DMS153 treated with DMSO at 0.1 percent for 48 hours (cell line): ENCODE data around the gene BEST2.
A peak's percentile ranks its signal among the peaks of the same experiment; 100 is the strongest.

Experiments used
- DNase-seq: peaks from one replicate; lab custom pipeline; 2025; ENCODE audit not compliant: unreplicated experiment; lab: John Stamatoyannopoulos, UW

The BEST2 gene

DNA sequence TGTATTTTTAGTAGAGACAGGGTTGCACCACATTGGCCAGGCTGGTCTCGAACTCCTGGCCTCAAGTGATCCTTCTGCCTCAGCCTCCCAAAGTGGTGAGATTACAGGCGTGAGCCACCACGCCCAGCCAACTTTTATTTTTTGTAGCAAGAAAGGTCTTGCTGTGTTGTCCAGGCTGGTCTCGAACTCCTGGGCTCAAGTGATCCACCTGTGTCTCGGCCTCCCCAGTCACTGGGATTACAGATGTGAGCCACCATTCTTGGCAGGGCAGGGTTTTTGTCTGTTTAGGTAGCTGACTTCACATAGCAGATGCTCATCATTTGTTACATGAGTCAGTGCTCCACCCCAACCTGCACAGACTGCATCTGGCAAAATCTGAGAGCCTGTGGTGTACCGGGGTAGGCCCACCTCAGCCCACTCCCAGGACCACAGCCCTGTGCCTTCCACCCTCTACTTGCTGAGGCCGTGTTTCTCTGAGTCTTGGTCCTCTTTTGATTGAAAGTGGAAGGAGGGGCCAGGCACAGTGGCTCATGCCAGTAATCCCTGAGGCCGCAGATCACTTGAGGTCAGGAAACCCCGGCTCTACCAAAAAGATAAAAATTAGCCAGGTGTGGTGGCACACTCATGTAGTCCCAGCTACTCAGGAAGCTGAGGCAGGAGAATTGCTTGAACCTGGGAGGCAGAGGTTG is 23.7 kb upstream of the BEST2 start:
- no peak for DNase-seq

GRCh38 chr19:12730064-12730463 is 21.5 kb upstream of the BEST2 start:
- DNase-seq: no peak

GRCh38 chr19:12731337-12731736 is 20.3 kb upstream of the BEST2 start:
- DNase-seq: no peak

GRCh38 chr19:12733369-12734214 is 18.0 kb upstream of the BEST2 start:
- no peak for DNase-seq

DNA sequence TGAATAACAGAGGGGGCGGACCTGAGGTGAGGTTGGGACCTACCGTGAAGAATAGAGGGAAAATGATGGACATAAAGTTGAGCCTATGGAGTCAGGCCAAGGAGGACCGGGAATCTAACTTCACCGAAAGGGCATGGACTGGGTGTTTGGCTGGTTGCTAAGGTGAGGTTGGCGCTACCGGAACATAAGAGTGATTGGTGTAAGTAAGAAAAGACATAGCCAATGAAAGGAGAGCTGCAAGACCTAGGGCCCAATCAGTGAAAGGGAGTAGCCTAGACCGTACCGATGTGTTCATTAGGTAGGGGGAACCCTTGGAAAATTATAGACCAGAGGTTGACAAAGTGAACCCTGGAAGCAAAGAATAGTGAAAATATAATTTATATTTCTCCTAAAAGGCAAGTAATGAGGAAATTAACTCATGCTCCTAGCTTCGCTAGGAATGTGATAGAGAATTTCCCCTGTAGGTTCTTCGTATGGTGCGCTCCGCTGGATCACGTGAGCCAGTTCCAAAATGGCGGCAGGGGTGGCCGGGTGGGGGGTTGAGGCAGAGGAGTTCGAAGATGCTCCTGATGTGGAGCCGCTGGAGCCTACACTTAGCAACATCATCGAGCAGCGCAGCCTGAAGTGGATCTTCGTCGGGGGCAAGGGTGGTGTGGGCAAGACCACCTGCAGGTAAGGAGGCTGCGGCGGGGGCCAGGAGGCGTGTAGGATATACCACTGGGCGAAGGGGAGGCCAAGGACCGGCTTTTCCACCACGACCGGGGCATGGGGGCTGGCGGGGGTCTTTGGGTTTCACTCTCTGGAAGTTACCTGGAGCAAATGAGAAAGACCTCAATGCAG is 14.4 kb upstream of the BEST2 start, which contains the start of gene GET3:
GET3 (plus strand) TSS at position 503 of the 840 bp plus-strand sequence; CDS start at position 512, 9 bp downstream.
- DNase-seq: peak; percentile 100

DNA sequence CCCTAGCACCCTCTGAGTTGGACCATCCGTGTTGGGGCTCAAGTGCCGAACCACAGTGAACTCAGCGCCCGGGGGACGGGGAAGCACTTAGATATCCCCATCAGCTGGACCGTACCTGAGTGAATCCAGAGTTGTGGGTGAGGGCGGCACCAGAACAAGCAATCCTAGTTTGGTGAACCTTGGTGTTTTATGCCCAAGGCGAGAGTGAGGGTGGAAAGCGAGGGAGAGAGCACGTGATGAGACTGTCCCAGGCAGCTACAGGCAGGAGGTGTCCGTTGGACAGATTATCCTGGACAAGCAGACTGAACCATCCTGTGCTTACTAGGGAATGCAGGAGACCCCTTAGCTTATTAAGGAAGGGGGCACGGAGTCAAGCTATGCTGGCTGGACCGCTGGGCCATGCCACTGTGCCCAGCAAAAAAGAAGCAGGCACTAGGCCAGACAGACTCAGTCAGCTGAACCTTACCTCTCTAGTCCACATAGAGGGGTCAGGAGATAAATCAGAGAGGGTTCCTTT is 13.7 kb upstream of the BEST2 start:
- DNase-seq: no peak

DNA sequence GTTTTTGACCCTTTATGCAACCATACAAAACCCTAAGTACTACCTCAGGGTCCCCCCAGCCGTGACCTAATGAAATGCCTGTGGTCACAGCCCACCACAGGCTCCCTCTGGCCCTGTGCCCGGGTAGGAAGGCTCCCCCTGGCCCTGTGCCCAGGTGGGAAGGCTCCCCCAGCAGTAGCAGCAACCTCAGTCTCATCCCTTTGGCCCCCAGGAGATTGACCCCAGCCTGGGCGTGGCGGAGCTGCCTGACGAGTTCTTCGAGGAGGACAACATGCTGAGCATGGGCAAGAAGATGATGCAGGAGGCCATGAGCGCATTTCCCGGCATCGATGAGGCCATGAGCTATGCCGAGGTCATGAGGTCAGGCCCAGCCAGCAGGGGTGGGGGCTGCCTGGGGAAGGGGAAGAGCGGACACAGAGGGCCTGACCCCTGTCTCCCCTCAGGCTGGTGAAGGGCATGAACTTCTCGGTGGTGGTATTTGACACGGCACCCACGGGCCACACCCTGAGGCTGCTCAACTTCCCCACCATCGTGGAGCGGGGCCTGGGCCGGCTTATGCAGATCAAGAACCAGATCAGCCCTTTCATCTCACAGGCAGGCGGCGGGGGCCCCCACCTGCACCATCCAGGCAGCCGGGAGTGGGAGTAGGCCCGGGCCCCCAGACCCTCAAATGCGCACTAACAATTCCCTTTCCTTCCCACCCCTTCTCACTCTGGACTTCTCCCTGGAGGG is 6.3 kb upstream of the BEST2 start:
- DNase-seq: no peak

DNA sequence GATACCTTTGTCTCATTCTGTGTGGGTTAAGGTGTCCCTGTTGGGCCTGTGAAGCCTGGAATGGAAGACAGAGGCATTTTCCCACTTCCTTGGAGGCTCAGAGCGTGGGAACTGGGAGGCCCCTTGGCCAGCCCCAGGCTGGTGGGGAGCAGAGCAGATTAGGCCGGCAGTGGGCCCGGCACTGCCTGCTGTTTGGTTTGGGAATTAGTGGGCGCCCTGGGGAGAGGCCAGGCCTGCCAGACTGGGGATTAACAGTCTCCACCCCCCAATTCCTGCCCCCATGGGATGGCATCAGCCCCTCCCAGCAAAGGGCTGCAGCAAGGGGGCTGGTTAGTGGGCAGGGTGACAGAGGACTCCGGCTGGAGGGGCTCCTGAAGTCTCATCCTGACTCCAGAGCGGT is 3.1 kb upstream of the BEST2 start:
- DNase-seq: no peak

DNA sequence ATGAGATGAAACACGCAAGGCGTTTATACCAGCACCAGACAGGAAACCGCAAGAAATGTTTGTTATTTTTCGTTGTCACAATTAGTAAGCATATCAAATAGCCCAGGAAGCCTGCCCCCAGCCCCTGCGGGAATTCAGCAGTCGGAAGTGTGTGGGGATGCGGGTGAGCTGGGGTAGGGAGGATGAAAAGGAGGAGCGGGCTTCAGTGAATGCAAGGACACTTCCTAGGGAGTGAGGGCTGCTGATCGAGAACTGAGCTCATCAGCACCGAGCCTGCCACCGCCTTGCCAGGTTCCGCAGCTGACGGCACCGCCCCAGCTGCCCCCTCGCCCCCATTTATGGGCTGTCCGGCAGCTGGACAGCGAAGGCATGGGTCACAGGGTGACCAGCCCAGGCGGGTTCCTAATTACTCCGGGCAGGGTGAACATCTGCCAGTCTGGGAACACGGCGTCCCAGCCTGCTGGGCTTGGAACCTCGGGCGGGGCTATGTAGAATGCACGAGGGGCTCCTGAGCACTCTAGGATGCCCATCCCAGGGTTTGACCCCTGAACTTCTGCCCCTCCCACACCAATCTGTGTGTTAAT is 1.6 kb upstream of the BEST2 start:
- no peak for DNase-seq

- no peak for DNase-seq
These were observed 740 bp upstream of the BEST2 start for GRCh38 chr19:12750851-12751250.

GRCh38 chr19:12752056-12752781 is 628 bp downstream of the BEST2 start:
- DNase-seq: no peak

- no peak for DNase-seq
These were observed 3.0 kb downstream of the BEST2 start for GRCh38 chr19:12754465-12755196.

- no peak for DNase-seq
These were observed 4.7 kb downstream of the BEST2 start for GRCh38 chr19:12756150-12756883.

GRCh38 chr19:12757544-12758274 is 6.1 kb downstream of the BEST2 start:
- DNase-seq: peak; percentile 6

- DNase-seq: no peak
These were observed 8.1 kb downstream of the BEST2 start for GRCh38 chr19:12759686-12760085.

- no peak for DNase-seq
These were observed 11.5 kb downstream of the BEST2 start for GRCh38 chr19:12763100-12763499.

DNA sequence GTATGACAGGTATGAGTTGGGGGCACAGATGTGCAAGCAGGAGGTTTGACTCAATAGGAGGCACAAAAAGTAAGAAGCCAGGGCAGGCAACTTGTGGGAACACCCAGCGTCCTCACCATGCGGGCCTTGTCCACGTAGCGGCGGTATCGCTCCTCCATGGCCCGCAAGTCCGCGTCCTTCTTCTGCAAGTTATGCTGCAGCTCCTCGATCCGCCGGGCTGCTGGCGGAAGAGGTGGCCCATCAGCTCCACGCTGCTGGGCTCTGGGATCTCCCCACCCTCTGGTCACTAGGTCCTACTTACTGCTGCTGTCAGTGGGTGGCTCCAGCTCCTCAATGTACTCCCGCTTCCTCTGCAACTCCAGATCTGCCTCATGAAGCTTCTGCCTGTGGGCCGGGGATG is 13.1 kb downstream of the BEST2 start:
- DNase-seq: no peak
